Activated CD8-positive, alpha-beta memory T cell treated with anti-CD3 and anti-CD28 coated beads, Interleukin-2, amount 50 U/mL, for 4 hours (primary cell): ENCODE data around the gene PDZD2.
A peak's percentile ranks its signal among the peaks of the same experiment; 100 is the strongest.
"Not testable (repeated sequence)": the region's sequence is repeated elsewhere in the genome, so short reads cannot be mapped to it uniquely, and the experiment has no call there.

Experiments used
- DNase-seq: peaks from one replicate; pipeline ENCODE4 v3.0.0-alpha.2; 2020

Gene PDZD2

DNA sequence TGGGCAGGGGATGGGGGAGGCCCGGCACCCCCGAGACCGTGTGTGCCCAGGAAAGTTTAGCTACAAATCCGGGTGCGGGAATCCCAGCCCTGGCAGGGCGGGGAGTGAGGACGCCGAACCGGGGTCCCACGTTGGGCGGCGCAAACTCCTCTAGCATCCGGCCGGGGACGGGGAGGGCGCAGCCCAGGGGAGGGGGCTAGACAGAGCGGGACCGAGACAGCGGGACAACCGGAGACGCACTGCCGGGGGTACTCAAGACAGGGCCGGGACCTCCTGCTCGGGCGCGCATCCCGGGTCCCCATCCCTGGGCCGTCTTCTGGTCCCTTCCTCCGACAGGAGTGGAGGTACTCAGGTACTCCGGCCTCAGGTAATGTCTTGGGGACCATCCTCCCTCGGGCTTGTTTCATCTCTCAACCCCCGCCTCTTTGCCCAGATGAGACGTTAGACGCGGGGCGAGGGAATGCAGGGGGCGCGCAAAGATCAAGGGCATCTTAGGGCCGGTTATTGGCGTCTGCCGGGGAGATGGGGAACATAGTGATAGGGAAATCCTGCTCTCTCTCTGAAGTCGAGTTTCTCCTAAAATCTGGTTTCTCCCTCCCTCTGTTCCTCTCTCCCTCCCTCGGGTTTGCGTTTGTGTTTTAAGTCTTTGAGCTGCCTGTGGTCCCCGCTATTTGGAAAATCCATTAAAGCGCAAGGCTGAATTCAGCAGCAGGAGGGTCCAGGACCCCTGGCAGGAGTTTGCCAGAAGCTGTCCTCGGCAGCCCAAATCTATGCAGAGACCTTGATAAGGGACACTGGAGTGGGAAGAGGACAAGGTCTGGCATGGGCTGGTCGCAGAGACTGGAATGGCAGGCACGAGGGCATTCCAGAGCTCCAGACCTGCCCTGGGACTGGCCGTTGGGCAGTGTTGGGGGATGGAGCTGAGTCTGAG lies 815 bp downstream of the PDZD2 start:
- DNase-seq = peak; percentile 20

DNA sequence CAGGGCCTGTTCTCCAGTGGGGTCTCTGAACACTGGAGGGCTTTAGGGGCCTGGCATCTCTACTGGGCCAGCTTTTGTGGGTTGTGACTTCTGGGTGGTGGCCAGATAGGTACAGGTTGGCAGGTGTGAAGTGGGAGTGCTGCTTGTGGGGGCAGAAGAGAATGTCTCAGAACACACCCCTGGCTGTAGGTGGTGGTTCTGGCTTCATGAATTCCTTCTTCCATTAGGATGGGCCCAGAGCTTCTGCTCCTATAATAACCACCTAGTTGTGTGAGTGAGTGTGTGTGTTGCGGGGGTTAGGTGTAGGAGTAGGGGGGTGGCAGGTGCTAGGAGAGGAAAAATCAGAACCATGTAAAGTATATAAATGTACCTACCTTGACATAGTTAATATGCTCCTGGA lies 1.6 kb downstream of the PDZD2 start:
- DNase-seq = no peak

DNA sequence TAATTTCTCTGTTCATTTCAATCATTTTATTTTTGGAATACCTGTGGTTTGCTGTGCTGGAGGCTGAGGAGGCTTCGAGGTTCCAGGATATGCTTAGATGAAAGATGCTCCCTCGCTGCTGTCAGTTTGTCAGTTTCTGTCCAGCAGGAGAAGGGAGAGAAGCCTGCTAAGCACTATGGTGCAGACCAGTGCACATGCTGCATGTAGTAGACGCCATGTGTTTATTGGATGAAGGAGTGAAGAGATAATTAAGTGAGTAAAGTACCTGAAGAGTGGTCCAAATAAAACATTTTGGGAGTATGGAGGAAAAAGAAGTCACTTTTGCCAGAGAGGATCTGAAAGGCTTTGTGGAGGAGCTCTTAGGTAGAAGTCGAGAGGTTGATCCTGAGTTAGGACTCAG lies 2.1 kb downstream of the PDZD2 start:
- no peak for DNase-seq

DNA sequence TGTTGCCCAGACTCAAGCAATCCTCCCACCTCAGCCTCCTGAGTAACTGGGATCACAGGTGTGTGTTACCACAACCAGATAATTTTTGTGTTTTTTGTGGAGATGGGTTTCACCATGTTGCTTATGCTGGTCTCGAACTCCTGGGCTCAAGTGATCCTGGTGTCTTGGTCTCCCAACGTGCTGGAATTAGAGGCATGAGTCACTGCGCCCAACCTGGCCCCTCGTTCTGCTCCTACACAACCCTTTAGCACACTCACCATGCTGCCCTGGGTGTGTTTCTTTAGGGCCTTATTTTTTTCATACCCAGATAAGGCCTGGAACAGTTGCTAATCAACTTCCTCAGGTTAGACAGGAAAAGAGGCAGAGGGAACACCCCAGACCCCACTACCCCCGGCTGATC lies 2.6 kb downstream of the PDZD2 start:
- no peak for DNase-seq

DNA sequence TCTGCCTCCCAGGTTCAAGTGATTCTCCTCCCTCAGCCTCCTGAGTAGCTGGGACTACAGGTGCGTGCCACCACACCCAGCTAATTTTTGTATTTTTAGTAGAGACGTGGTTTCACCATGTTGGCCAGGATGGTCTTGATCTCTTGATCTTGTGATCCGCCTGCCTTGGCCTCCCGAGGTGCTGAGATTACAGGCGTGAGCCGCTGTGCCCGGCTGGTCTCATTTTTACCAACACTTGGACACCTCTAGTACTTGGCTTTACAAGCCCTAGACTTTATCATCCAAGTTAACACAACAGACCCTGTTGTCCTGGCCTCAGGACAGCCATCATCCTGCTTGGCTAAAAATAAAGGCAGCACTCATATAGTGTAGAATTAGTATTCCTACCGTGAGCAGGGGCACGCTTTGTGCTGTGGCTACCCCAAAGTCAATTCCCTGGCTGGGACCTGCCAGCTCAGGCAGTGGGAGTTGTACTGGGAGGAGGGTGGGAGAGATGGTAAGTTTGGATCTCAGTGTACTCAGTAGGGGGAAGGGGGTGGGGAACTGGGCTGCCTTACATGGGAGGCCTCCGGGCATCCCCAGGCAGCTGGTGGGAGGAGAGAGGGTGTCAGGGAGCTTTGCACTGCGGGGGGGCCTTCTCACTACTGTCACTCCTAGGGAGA lies 6.6 kb downstream of the PDZD2 start:
- no peak for DNase-seq

DNA sequence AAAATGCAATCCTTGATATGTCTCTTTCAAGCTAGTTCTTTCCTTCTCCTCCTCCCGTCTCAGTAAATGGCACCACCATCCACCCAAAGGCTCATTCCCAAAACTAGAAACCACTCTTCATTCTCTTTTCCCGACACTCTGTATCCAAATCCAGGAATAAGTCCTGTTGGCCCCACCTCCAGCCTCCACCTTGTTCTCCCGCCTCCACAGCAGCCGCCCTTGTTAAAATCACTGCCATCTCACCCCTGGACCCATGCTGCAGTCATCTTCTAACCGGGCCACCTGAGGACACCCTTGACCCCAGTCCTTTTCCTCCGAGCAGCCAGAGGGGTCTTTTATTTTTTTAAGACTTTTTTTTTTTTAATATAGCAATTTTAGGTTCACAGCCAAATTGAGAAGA lies 9.4 kb downstream of the PDZD2 start:
- no peak for DNase-seq

DNA sequence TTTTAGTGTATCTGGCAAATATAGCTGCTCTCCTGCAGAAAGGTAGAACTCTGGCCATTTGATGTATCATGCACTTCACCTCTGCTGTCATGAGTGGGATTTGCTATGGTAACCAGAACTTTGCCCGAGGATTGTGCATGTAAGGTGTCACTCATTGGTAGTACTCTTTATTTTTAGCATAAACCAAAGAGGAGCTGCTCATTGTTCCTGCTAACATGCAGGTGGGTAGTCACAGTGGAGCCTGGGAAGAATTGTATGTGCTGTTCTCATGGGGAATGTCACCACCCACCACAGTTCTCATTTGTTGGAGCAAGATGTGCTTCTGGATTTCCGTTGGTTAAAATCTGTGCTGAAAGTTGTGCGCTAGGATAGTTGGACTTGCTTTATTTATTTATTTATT lies 12.3 kb downstream of the PDZD2 start:
- DNase-seq = no peak

DNA sequence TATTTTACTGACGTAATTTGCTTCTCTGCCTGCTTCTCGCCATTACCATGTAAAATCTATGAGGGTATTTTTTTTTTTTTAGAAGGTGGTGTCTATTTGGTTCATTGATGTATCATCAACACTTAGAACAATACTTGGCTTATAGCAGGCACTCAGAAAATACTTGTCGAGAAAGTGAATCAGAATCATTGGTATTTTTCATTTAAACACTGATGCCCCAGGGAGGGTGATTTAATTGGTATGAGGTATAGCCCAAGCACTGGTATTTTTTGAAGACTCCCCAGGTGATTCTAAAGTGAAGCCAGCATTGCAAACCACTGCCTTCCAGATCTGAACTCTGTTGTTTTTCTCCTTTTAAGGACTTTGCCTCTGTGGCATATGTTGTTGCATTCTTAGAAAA lies 16.6 kb downstream of the PDZD2 start:
- DNase-seq = no peak

DNA sequence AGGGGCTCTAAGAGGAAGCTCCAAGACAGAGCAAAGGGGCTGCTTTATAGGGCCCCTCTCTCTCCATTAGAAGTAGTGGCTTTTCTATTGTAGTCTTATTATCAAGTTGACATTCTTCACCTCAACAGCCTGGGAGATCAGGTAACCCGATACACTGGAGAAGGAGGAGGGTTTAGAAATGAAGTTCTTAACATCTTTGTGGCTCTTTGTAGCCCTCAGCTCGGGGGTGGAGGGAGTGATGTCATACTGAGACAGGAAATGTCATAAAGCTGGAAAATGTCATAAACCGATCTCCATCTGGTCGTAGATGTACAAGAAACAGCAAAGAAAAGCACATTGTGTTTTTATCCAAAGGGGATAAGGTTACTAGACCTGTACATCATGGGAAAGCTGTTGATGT lies 17.9 kb downstream of the PDZD2 start:
- DNase-seq = no peak

DNA sequence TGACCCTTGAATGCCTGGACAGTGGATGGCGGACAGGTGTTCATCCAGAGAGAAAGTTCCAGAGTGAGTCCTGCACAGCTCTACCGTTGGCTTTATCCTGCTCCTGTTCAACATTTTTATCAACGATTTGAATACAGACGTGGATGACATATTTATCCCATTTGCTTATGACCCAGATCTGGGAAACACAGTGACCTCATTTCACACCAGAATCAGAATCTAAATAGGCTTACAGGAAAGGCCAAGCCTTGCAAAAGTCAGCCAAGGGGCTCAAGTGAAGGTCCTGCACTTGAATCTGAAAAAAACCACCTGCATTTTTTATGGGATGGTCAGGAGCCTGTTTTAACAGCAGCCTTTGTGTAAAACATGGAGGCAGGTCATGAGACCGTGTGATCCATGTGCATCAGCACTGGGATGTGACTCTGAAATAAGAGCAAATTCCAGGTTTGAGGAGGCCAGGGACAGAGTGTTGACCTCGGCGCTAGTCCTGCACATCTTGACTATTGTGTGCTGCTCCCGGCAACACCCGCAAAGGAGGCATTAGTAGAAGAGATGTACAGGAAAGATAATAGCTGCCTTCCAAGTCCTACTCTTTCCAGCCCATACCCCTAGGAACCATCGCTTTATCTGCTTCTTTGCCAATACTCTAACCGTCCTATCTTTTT lies 18.5 kb downstream of the PDZD2 start:
- no peak for DNase-seq

DNA sequence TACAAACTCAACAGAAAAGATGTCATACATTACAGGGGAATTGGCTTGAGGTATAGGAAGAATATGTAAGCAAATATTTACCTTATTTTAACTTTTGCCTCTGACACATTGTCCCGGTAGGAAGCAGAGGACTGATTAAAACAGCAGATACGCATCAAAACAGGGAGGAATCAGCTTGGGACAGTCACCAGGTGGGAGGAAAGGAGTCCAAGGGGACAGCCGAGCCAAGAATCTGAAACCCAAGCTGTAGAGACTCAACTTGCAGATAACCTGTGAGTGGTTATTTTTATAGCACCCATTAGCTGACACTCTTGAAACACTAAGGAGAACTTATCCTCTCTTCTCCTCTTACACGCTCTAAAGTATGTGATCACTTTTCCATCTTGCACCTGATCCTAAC lies 22.3 kb downstream of the PDZD2 start:
- DNase-seq = no peak

DNA sequence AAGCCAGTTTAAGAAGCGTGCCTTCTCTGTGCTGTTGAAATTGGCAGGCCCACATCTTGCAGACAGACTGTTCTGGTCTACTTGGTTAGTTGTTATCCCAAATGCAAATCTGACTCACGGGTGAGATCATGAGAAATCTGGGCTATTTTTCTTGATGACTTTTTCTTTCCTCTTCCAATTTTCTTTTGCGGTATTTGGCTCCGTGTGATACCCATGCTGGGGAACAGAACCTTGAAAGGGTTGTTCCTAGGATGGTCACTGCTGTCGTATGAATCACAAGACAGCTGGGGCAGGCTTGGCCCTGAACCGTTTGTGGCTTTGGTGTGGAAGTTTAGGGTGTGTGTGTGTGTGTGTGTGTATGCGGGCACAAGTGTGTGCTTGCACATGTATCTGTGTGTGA lies 24.6 kb downstream of the PDZD2 start:
- no peak for DNase-seq

DNA sequence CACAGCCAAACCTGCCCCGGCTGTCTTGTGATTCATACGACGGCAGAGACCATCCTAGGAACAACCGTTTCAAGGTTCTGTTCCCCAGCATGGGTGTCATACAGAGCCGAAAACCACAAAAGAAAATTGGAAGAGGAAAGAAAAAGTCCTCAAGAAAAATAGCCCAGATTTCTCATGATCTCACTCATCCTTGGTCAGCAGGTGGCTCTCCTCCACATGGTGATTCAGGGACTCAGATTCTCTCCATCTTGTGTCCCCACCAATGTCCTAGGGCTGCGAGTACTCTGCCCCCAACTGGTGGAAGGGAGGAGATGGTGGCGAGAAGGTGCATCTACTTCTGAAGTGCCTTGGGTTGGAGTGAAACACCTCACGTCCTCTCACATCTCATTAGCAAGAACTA lies 25.6 kb downstream of the PDZD2 start:
- no peak for DNase-seq

DNA sequence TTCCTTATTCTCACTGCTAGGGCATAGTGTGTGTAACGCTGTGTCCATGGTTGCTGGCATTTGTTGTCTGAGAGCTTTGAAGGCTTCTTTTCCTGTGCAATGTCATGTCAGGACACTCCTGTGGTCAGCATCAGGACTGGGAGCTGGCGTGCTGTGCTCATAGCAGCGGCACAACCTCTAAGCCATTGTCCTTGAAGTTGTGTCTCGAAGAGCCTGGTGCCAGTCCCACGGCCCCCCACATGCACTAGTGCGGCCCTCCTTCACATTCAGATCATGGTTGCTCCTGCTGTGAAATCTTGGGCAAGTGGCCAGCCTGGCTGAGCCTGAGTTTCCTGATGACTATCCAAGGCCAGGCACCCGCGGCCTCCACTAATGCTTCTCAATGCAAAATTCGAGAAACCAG lies 32.4 kb downstream of the PDZD2 start:
- no peak for DNase-seq

DNA sequence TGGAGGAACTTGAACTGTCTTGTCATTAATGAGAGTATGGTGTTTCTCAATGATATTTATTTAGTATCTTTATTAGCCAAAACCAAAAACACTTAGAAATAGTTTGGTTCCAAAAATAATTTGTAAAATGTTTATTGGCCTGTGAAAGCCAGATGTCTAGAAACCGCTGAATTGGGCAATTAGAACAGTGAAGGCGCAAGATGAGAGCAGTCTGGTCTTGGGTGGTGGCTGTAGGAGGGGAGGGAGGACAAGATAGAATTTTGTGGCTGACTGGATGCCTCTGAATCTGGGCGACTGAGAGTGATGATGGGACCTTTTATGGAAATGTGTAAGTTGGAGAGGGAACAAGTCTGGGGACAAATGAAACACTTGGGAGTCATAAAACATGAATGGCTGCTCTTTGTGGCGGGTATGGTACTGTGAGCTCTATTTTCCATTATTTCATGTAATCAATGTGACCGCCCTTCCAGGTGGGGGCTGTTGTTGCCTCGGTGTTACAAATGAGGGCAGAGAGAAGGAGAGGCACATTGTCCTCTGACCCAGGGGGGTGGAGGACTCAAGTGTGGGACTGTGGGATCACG lies 35.5 kb downstream of the PDZD2 start:
- DNase-seq = no peak

DNA sequence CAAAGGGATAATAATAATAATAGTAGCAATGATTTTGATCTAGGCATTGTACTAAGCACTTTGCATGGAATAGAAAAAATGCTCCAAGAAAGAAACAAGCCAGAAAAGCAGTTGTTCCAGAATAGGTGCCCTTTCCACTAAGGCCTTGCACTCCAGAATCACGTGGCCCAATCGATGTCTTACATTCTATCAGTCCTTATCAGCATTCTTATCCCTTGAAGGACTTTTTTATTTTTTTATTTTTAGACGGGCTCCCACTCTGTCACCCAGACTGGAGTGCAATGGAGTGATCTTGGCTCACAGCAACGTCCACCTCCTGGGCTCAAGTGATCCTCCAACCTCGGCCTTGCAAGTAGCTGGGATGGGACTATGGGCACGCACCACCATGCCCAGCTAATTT lies 36.5 kb downstream of the PDZD2 start:
- no peak for DNase-seq

DNA sequence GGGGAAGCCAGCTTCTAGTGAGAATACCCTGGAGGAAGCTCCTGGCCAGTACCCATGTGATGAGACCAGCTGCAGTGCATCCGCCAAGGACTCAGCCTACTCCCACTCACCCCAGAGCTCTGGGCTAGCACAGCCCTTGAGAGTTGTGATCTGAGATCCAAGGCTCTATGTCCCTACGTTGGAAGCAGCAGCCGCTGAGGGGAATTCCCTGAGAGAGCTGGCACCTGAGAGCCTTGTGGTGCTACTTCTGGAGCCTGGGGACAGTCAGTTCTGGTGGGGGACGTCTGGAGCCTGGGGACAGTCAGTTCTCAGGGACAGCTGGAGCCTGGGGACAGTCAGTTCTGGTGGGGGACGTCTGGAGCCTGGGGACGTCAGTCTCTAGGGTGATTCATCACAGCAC lies 39.2 kb downstream of the PDZD2 start:
- no peak for DNase-seq

DNA sequence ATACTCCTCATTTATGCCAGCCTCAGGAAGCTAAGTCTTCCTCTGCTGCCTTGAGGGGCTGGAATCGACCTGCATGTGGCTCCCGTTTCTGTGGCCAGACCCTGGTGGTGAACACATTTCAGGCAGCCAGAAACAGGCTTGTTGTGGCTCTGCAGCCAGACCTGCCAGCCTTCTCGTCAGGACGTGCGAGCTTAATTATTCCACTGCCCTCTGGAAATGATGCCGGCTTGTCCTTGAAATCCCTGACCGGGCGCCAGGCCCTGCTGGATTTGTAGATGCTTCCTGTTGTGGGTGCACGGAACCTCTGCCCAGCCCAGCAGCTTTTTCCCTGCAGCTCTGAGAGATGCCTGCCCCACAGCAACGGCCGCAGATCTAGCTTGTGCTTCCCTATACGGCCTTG lies 41.6 kb downstream of the PDZD2 start:
- no peak for DNase-seq

DNA sequence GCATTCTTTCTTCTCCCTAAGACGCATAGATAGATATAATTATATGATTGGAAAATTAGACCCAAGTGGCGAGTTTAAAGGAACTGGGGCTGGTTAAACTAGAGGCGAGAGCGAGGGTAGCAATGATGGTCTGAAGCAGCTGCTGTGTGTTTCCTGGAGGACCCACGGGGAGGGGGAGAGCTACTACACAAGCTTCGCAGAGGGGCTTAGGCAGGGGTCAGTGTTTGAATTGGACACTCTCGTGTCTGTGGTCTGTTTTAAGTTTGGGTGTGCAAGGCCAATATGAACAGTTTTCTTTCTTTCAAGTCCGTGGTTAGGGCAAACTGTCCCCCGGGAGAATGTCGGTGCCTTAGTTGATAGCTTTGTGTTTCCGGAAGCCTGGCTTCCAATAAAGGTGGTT lies 43.1 kb downstream of the PDZD2 start:
- DNase-seq = no peak

DNA sequence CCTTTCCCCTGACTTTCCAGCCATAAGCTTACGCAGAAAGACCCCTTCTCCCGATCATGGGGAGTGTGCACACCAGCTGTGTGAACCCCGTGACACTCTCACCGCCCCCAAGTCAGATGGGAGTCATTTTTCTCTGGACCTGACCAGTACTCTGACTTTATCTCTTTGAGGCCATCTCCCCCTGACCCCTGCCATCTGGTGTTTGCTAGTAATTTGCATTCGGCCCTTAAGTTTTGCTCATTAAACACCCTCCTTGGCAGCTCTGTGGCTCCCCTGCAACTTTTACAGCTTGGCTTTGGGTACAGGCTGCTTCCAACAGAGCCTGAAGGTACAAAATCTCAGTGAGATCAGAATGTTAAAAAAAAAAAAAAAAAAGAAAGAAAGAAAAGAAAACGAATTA lies 43.9 kb downstream of the PDZD2 start:
- no peak for DNase-seq

DNA sequence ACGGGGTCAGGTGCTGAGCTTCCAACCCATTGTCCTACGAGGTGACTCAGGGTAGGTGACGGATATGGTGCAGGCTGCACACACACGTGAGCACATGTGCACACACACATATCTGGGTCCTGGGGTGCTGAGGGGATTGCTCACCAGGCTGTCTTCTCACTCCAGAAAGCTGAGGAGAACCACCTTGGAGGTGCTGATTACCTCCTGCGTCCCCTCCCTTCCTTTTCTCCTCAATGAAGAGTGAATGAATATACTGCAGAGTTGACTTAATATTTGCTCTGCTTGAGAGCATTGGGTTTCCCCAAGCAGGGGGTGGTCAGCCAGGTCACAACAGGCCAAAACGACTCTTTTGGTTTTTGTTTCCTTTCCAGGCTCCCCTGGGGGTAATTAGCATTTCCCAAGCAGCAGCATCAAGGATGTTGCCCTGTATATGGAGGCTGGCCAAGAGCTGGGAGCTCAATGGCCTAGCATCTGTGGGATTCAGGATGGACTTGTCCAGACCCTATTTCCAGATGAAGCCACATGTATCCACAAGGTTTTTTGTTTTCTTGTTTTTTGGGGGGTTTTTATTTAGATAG lies 49.7 kb downstream of the PDZD2 start:
- no peak for DNase-seq

DNA sequence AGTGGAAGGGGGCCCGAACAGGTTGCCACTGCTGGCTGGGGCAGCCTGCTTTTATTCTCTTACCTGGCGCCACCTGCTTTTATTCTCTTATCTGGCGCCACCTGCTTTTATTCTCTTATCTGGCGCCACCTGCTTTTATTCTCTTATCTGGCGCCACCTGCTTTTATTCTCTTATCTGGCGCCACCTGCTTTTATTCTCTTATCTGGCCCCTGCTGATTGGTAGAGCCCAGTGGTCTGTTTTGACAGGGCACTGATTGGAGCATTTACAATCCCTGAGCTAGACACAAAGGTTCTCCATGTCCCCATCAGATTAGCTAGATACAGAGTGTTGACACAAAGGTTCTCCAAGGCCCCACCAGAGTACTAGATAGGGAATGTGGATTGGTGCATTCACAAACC lies 52.5 kb downstream of the PDZD2 start:
- not testable (repeated sequence) for DNase-seq

DNA sequence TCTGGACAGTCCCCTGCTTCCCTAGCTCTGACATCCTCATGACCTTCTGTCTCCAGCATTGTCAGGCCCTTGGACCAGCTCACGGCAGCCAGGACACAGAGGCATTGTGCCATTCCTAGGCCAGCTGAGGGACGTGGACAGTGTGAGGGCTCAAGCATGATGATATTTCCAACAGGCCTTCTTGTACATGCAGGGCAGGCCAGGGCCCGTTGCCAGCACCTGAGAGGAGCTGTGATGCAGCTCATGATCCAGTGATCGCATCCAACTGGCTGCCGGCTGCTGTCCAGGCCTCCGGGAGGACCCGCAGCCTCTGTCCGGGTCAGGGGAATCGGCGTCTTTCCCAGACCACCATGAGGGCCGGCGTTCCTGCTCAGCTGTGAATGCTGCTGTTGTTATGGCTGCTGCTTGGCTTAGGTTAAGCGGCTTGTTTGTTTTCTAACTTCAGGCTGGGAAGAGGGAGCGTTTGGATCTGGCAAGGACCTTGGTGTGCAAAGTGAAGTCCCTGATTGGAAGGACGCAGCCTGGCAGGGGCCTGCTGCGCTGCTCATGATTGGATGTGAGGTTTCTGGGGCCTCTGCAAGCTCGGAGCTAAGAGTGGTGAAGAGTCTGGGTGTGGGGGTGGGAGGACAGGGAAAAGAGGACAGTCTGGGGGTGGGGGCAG lies 53.8 kb downstream of the PDZD2 start:
- no peak for DNase-seq
